ENCODE measurements around the gene UROC1.

UROC1 gene

DNA sequence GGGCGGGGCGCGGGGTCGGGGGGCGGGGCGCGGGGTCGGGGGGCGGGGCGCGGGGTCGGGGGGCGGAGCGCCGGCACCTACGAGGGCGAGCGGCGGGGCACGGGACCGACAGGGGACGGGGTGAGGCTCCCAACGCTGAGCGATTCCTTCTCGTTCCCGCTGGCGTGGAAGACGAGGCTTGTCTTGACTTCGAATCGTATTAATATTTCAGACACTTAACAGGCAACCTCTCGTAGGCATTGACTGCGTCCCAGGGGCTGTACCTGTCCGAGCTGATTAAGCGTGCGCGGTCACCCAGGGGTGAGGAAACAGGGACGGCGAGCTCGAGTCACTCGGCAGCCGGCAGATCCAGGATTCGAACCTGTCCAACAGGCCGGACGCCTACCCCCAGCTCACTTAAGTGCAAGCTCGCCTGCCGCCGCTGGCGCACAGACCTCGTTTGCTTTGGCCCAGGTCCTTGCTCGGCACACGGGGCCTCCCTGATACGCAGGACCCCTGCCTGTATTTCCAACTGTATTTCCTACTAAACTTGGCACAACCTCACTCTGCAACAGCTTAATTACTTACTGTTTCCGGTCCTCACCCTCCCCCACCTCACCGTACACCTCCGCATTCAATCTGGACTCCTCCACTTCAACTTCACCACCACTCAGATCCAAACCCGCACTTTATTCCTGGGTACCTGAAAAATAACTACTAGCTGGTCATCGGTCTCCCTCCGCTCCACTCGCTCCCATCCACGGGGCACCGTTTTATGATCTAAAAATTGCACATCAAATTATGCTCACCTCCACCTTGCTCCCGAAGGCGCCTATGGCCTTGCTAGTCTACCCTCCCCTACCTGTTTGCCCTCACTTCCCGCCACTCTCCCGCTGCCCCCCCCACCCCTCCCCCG lies 41.2 kb downstream of the UROC1 start:
- FAIRE-seq, result no peak

DNA sequence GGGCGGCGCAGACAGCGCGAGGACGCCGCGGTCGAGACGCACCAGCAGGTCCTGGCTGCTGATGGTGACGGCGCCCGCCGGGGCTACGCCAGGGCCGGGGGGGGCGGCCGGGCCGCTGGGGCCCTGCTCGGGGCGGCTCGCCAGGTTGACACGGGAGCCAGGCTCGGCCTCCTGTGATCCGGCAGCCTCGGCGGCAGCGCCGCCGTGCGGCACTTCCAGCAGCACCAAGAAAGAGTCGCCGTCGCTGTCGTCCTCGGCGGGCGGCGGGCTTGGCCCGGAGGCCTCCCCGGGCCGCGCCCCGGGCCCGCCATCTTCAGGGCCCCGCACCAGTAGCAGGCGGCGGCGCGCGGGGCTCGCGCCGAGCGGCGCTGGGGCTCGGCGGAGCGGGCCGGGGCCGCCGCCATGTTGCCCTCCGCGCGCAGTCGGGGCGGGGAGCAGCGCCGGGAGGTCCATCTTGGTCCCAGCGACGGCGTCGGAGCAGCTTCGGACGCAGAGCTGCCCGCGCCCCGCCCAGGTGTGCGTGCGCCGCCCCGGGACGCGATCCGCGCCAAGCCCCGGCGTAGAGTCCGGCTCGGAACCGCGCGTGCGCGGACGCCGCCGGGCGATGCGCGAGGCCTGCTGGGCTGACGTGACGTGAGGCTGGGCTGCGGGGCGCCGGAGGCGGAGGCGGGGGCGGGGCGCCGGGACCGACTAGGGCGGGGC lies 42.0 kb downstream of the UROC1 start, which contains the start of gene ZXDC:
Gene ZXDC, minus strand, starts transcription at position 479 of the 702 bp plus-strand sequence. Its CDS starts 26 bp downstream, at position 453.
- FAIRE-seq, result no peak

DNA sequence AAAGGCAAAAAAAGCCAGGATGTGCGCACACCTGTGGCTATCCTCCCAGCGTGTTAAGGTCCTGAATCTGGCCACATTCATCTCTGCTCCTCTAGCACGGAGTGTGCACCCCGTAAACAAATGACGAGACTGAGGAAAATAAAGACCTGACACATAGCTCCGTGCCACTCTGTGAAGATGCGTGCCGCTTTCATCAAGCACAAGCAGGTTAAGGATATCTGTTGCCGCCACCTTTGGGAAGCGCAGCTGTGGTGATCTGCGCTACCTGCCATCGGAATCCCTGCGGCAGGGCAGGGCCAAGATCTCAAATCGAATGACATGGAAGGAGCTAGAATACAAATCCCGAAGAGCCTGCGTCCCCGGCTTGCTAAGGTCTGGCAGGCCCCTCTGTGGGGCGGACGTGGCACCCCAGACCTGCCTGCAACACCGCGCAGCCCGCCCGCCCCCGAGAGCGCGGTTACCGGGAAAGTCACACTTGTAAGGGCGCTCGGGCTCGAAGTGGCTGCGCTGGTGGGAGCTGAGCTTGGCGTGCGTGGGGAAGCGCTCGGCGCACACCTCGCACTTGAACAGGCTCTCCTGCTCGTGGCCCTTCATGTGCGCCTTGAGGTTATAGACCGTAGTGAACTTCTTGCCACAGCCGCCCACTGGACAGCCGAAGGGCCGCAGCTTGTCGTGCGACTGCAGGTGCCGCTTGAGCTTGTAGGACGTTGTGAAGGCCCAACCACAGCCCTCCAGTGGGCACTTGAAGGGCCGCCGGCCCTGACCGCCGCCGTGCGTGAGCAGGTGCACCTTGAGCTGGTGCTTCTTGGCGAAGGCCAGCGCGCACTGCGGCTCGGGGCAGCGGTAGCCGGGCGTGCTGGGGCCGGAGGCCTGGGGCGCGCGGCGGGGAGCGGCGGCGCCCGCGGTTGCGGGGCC lies 42.8 kb downstream of the UROC1 start:
- FAIRE-seq, result no peak

DNA sequence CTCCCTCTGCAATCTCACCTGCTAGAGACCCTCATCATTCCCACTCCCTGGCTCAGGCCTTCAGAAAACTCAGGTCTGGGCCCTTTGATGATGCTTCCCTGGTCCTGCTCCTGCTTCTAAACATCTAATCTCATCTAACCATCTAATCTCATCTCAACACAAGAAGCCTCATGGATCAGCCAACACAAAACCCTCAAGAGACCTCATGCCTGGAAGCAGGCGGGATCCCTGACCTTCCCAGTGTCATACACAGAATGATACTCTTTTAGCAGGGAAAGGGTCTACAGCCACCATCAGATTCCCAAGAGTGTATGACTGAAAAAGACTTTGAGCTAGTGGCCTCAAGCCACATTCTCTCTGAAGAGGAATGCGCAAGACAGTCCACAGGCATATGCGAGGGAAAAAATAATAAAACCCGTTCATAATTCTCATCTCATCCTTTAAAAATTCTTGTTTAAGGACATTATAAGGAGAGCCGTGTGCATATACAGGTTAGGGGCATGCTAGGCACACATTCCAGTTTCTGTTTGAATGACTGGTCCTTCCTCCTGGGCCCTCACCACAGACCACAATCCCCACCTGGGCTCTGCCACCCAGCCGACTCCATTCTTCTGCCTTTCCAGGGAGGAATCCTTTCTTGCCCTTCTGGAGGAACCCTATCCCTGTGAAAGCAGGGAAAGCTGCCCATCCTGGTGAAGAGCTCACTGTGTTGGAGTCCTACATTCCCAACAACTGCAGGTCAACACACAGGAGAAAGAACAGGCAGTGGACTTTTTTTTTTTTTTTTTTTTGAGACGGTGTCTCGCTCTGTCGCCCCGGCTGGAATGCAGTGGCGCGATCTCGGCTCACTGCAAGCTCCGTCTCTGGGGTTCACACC lies 44.0 kb downstream of the UROC1 start:
- FAIRE-seq, result no peak

DNA sequence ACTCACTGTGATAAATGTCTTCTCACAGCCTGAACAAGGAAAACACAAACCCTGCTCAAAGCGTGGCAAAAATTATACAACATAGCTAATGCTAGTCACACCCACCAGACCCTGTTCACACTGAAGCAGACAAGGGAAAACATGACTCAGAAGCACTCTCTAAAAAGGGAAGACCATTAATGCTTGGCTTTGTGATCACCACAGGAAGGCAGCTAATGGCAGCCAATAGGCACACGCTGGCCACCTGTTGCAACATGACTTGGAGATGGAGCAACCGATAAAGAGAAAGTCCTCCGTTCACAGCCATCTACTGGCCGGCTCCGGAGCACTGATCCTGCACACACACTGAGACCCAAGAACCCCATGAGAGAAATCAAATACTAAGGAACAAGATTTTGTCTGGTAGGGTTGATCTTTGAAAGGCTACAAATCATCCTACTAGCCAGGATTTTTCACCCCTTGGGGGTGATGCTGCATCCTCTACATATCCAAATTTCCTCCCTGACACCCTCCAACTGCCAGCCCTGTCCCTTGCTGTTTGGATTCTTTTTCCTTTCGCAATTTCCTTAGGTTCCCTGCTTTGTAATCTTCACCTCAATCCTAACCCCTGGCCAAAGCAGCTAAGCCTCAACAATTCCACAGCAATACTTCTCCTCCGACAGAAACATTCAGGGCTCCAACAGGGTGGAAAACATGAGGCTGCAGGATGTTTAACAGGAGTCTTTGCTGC lies 45.1 kb downstream of the UROC1 start:
- FAIRE-seq, result no peak

DNA sequence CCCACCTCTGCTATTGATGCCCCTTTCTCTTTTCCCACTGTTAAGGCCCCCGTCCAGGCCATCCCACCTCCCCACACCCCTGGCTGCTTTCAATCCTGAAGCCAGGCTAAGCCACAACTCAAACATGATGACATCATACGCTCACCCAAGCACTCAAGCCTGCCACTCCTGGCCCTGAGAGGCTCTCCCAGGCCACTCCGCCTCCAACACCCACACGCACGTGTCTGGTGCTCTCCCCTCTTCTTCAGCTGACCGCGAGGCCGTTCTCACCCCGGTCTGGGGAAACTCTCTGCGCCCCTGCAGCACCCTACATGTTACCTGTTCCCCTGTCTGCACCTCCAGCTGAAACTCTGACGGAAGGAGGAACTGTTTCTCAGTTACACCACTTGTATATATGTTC lies 48.1 kb downstream of the UROC1 start:
- no peak for FAIRE-seq

DNA sequence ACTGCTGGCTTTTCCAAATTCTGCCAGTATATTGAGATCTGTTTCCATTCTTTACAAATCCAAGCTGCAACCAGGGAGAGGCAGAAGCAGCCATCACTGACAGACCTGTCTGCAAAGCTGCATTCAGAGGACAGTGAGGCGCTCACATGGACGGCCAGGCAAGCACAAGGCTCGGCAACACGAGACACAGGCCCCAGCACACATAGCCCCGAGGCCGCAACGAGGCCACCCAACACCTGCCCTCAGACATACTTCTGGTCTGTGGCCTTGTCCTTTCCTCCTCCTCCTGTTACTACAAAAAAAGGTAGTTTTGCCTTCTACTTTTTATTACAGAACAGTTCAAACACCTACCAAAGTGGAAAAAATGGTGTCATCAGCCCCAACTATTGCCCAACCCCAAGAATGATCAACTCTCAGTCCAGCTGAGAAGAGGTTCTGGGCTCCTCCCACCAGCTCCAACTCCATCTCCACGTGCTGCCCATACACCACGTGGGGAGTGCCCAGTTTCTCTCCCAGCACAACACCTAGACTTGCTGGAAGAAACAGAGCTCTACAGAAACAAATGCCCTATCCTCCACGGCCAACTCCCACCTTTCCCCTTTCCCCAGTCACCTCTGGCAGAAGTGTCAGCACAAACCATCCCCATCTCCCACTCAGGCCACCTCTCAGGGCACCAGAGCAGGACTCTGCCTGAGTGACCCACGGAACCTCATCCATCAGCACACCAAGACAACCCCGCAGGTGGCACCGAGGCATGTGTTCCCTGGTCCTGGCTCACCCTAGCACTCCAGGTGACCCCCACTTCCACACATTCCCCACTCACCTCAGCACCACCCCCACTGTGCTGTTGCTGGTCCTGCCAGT lies 49.3 kb downstream of the UROC1 start:
- no peak for FAIRE-seq

DNA sequence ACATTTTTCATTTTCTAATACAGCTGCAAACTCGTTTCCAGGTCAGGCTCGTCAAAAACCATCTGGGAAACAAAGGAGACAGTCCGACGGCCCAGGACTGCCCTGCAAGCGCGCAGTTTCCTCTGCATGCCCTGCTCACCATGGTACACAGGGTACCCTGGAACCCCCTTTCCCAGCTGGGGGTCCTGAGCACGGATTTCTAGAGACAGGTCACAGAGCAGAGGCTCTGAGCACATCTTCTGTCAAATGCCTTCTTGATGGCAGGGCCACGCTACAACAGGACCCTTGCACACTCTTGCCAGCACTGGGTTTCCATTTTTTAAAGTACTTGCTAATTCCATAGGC lies 50.0 kb downstream of the UROC1 start:
- no peak for FAIRE-seq

DNA sequence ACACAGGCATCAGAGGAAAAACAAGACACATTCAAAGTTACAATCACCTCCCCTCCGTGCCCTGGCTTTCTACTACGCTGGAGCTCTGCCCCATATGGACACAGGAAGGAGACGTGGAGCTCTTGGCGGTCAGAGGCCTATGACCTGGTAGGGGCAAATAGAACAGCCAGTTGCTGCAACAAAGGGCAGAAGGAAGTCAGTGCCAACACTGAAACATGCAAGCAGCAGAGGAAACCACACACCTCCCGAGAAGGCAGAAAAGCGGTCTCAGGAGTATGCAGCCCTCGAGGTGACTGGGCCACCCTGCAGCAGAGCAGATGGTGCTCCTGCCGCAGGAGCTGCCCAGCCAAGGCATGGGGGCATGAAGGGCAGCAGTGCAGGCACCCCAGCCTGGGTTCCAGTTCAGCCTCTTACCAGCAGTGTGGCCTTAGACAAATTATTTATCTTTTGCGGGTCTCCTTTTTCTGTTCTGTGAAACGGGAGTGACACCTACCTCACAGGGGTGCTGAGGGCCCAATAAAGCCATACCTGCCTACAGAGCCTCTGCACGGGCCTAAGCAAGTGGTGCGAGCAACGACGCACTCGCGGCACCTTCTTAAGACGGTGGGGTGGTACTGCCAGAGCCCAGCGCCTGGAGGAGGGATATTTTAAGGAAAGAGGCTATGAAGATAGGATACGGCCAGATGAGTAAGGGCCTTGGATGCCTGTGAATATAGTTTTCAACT lies 50.5 kb downstream of the UROC1 start:
- FAIRE-seq, result no peak

DNA sequence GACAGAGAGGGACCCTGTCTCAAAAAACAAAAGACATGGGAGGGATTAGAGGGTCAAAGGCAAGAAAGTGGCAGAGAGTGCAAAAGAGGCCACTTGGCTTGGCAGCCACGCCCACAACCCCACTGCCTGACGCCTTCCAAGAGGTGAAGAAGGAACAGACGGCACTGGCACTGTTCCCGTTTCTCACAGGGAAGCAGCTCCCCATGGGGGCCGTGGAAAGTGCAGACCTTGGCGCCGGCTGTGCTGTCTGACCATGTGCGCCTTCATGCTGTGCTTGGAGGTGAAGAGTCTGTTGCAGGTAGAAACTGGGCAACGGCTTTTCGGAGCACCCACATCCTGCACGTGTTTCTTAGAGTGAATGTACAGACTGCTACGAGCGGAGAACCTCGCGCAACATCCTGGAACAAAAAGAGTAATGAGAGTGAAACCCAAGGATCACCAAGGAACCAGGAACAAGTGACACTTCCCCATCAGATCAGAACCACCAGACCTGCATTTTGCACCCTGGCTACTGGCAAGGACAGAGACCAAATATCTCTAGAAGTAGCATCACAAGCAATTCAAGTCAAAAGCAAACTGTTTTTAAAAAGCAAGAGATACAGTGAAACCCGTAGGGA lies 51.5 kb downstream of the UROC1 start:
- no peak for FAIRE-seq

DNA sequence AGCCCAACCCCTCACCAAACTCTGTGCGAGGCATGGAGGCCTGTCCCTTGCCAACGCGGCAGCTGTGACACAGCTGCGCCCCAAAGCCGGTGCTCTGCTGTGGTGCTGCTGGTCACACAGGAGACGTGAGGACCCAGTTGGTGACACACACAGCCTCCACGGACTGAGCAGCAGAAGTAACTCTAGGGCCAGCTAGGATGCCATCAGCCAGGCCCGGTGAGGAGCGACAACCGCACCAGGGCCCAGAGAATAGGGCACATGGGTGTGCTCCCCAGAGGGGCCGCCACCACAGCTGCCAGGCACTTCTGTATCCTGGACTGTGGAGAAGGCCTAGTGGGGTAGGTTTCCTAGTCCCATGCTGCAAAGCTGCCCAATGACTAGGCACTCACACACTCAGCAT lies 52.6 kb downstream of the UROC1 start:
- no peak for FAIRE-seq

DNA sequence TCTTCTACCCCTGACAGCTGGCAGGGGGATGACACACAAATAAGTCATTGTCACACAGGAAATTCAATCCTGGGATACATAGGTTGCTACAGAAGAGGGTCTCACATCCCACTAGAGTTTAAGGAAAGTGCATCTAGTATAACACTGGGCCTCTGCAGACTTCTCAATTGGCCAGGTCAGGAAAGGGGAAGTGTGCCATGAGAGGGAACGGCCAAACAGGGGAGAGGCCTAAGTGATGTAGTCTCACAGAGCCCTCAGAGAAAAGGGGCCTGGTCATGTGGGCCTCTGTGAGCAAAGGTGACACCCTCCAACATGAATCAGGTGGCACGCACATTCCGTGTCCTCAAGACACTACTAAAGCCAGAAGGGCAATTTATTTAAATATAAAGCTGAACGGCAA lies 53.1 kb downstream of the UROC1 start:
- FAIRE-seq, result no peak

DNA sequence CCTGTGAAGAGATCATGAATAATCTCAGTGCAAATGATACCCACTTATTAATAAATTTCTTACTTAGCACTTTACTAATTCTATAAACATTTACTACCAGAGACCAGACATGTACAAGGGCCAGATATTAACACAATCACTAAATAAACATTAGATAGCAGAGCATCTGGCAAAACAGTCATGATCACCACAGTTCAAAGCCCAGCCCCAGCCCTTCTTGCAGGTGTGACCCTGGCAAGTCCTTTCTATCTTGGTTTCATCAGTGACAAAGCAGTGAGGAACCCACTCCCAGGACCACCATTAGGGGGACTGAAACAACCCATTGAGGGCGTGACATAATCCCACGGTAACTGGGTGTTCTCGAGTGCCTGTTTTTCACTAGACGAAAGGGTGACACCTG lies 53.5 kb downstream of the UROC1 start:
- no peak for FAIRE-seq

DNA sequence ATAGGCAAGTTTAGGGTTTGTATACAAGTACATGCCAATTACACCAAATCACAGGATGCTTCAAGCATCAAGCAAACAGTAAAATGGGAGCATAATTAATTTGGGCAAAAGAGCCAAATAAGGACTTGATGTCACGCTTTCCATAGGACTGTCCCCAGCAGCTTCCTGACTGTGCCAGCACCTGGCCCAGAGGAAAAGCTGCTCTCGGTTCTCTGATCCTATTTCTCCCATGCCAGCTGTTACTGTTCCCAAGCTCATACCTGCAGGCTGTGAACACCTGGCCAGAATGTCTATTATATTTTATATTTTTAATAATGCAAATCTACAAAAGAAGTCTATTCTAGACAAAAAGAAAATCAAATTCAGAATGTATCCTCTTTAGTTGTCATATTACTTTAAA lies 54.1 kb downstream of the UROC1 start:
- no peak for FAIRE-seq

DNA sequence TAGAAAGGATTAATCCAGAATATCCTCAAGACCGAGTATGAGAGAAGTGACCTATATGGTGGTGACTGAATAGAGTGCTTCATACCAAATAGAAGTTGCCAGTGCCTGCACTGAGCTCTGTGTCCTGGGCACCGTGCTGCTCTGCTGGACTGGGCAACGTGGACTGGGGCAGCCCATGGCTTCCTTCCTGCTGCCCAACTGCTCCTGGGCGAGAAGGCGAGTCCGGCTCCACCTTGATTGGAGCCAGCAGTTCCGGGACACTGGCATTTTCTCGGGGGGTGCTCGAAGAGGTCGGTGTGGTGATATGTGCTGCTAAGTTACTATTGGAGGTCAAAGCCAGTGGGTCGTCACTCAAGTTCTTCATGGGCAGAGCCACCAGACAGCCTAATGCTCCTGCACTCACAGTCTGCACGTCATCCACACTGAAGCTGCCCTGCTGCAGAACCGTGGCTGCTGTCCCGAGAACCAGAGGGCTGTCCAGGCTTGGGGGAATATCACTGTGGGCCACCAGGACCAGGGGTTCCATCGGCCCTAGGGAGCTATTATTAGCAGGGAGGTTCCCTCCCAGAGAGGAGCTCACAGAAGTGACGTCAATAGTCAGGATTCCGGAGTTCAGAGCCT lies 56.0 kb downstream of the UROC1 start:
- no peak for FAIRE-seq

DNA sequence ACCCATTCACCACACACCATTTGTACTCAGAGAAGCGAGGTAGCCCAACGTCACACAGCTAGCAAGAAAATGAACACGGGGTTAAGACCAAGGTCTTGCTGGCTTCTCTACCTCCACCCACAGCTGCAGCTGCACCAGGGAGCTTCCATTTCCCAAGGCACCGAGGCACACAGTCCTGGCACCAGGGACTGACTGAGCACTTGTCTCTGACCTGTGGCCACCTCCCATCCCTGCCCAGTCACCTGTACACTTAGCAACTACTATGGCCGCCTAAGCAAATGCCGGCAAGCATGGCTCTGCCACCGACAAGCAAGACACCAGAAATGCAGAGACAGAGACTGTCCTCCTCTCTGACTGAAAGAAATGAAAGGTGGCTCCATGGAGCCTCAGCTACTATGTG lies 57.2 kb downstream of the UROC1 start:
- no peak for FAIRE-seq

DNA sequence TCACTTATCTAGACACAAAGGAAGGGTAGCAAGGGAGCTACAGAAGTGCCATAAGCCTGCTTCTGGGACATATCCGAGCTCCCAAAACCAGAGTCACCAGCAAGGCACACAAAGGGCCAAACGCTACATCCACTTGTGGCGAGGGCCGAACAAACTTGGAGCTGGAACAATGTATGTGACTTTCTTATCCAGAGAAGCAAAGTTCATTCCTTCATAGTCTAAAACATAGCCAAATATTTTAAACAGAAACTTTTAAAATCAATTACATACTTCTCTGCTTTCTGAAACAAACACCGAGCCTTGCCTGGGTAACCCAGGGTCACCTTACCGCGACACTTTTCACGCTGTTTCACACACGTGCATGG lies 57.8 kb downstream of the UROC1 start:
- no peak for FAIRE-seq

DNA sequence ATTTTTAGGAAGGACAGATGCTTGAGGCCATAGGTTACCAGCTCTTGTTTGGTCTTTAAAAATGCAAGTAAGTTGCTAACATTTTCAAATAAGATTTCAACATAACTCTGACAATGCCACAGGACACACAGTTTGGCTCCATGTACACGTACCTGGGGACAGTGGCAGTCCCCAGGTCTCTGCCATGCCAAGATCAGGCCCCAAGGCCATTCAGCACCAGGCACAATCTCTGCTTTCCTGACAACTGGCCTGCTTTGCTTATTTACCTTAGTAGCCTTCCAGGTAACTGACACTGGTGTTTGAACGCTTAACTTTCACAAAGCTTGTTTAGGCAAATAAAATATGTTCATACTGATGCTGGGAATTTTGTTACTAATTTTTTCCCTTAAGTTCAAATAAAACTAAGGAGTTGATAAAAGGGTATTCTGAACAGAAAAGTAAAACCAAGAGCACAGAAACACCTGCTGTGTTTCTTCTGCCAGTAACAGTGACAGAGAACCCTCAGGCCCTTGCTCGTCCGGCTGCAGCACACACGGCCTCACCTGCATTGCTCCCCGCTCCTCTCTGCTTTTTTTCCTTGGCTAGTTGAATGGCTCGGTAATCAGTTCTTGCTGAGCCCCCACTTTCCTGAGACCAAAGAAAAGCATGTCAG lies 58.3 kb downstream of the UROC1 start:
- no peak for FAIRE-seq
